ENCODE measurements around the gene NSD1.
"Not testable (repeated sequence)": the region's sequence is repeated elsewhere in the genome, so short reads cannot be mapped to it uniquely, and the experiment has no call there.

The NSD1 gene

GRCh38 chr5:177334155-177334551, 200.6 kb downstream of the NSD1 start:
- DNase-seq, result no peak

DNA sequence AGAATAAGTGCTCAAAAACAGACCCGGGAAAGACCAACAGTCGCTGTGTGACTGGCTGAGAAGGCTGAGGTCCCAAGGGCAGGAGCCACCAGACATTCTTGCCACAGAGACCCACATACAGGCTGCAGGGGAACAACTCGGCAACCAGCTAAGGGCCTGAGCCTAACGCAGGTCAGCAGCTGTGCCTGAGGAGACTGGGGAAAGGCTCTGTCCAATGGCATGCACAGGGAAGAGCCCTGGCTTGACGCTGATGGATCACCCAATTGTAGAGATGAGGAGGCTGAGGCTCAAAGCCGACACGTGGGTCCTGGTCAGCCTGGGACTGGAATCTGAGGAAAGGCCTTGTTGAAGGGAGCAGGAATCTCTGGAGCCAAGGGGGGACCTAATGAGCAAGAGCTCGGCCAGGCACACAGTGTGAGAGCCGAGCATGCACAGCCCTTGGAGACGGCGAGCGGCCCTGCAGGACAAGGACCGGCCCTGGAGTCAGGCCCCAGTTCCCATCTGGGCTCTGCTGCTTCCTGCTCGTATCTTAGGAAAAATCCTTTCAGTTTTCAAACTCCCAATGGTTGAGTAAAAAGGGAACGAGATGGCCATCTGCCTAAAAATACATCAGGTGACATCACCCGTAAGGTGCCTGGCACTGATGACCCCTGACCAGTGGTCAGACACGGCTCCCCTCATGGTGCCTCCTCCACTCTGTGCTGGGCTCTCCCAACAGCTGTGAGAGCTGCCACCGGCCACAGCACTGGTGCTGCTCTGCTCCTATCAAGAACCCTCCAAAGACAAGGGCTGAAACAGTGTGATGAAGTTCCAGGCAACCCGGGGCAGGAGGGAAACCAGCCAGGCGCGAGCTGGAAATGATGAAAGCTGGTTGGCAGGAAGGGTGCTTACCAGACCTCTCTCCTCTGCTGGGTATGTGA, 201.5 kb downstream of the NSD1 start:
- DNase-seq, result no peak

GRCh38 chr5:177335701-177336065, 202.1 kb downstream of the NSD1 start:
- DNase-seq, result no peak

GRCh38 chr5:177336112-177336511, 202.5 kb downstream of the NSD1 start:
- DNase-seq, result no peak

GRCh38 chr5:177336603-177337494, 203.3 kb downstream of the NSD1 start:
- no peak for DNase-seq

DNA sequence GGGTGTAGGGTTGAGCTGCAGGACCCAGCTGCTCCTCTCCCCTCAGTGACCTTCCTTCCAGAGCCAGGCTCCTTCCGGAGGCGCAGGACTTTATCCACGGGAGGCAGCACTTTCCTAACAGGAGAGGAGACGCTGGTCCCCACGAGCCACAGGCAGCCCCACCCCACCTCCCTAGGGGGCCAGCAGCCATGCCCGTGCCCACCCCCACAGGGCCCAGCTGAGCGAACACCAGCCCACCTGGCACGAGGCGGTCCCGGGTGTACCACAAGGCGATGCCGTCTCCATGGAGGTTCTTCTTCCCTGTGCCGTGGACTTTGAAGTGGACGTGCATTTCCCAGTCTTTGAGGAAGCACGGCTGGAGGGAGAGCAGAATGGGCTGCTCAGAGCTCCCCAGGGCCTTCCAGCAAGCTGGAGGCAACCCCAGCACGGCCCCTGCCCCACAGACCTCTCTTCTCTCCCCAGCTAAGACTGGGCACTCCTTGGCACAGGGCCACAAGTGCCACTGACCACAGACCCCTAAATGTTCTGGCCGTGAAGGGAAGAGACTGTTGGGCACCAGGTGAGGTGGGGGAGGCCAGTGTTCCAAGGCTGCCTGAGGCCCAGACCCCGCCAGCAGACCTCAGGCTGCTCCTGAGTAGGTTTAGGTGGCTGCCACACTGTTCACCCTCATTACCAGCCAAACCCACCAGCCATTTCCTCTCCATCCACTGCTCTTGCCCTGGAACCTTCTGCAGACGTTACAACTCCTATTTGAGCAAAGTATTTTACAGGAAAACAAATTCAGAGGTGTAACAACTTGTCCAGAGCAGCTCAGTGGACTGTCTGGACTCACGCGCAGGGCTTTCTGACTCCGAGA, 204.9 kb downstream of the NSD1 start:
- DNase-seq, result no peak

- DNase-seq, result no peak
Observed at GRCh38 chr5:177339107-177339638, 205.6 kb downstream of the NSD1 start.

DNA sequence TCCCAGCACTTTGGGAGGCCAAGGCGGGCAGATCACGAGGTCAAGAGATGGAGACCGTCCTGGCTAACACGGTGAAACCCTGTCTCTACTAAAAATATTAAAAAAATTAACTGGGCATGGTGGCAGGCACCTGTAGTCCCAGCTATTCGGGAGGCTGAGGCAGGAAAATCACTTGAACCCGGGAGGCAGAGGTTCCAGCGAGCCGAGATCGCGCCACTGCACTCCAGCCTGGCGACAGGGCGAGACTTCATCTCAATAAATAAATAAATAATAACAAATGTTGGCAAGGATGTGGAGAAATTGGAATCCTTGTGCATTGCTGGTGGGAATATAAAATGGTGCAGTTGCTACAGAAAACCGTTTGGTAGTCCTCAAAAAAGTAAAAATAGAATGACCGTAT, 209.4 kb downstream of the NSD1 start:
- not testable (repeated sequence) for DNase-seq

DNA sequence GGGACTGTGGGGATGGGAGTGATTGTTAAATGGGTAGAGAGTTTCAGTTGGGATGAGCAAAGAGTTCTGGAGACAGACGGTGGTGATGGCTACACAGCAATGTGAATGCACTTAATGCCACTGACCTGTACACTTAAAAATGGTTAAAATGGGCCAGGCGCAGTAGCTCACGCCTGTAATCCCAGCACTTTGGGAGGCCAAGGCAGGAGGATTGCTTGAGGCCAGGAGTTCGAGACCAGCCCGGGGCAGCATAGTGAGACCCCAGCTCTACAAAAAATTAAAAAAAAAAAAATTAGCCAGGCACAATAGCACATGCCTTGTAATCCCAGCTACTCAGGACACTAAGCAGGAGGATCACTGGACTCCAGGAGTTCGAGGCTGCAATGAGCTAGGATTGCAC, 210.2 kb downstream of the NSD1 start:
- DNase-seq, result no peak

DNA sequence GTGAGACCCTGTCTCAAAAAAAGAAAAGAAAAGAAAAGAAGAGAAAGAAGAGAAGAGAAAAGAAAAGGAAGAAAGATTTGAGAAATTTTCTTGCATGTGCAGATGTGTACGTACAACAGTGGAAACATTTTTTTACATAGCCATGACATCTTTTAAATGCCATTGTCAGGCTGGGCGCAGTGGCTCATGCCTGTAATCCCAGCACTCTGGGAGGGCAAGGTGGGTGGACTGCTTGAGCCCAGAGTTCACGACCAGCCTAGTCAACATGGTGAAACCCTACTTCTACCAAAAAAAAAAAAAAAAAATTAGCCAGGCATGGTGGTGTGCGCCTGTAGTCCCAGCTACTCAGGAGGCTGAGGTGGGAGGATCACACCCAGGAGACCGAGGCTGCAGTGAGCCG, 211.3 kb downstream of the NSD1 start:
- DNase-seq, result no peak

DNA sequence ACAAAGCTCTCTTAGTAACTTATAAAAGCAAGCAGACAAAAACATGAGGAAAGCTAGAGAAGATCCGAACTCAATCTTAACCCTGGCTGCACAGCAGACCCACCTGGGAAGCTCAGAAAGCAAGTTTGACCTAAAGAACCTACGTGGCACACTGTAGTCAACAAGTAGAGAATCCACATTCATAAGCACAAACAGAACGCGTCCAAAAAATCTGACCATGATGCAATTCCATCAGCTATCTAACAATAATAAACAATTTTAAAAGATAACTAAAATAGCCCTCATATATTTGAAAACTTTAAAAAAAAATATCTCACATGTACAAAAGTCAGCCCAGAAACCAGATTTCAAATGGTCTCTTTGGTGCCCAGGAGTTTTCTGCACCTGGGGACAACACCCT, 213.2 kb downstream of the NSD1 start:
- no peak for DNase-seq

DNA sequence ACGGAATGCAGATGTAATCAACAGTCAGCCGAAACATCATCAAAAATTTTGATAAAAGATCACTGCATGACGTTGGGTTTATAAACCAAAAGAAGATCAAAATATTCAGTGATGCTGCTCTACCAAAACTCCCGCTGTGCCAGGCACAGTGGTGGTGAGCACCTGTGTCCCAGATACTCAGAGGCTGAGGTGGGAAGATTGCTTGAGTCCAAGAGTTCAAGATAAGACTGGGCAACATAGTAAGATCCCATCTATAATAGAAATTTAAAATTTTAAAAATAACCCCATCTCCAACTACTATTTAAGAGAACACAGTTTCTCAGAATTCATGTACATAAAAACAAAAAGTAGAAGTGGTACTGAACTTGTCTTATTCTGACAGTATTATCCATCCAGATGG, 214.1 kb downstream of the NSD1 start:
- DNase-seq, result no peak

DNA sequence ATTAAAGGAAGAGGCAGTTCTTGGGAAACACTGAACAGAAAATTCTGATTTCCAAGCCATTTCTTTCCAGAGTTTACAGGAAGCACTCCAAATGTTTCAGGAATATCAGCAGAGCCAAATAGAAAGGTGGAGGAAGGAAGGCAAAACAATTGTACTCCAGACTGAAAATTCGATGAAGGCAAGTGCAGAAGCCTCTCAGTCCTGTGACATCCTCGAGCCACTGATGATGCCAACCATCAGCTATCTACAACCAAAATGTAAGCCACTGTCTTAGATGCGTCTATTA, 215.7 kb downstream of the NSD1 start:
- no peak for DNase-seq

DNA sequence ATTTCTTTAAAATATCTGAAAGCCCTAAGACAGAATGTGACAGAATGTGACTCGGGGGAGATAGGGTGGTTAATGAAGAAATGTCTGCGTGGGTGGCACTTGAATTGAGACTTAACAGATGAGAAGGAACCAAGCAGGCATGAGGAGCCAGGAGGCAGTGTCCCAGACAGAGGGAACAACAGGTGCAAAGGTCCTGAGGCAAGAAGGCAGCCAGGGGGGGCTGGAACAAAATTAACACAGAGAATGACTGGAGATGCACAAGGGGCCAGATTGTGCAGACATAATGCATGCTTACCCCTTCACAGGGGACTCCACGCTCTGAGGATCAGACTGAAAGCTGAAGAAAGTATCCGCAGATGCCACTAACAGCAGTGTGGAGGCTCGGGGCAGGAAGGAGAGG, 216.2 kb downstream of the NSD1 start:
- DNase-seq, result no peak
